K562 (cell line): ENCODE data around the gene FBXO9. TPM values are rescaled to one million over a fixed set of nuclear protein-coding genes. Genes with fewer than 3 reads are reported as not detected.

Source experiments
- CBX3 ChIP-seq, 2 experiments: IDR thresholded peaks; 1 replicate in 1 of 2; 2 replicates in 1 of 2; pipeline ENCODE4 v1.6.1; 2012; ENCODE audit warnings: inconsistent platforms in 2 of 2, low read length in 2 of 2, borderline replicate concordance in 1 of 2, control low read depth in 1 of 2
- CTCFL ChIP-seq: IDR thresholded peaks from 2 replicates; pipeline ENCODE4 v1.6.1; 2011; ENCODE audit warnings: borderline replicate concordance, low read depth, mild to moderate bottlenecking, moderate library complexity, low read length; ENCODE audit not compliant: insufficient read depth, poor library complexity, severe bottlenecking
- E2F3 ChIP-seq: fragments of 250-450 bp; sonication (Bioruptor Pico); IDR thresholded peaks from 2 replicates; pipeline ENCODE4 v1.4.0; 2020; ENCODE audit warnings: mild to moderate bottlenecking
- E4F1 ChIP-seq: fragments of 250-450 bp; sonication (Bioruptor Pico); IDR thresholded peaks from 2 replicates; pipeline ENCODE4 v1.5.0; 2021; ENCODE audit warnings: mild to moderate bottlenecking, borderline replicate concordance
- GATA2 ChIP-seq: sonication (generic); formaldehyde crosslinking; IDR thresholded peaks from 2 replicates; pipeline ENCODE4 v1.4.0; 2020; ENCODE audit warnings: mild to moderate bottlenecking, missing genetic modification reagents
- HDAC8 ChIP-seq: fragments of 450-650 bp; IDR thresholded peaks from 2 replicates; pipeline ENCODE4 v1.6.1; 2016; ENCODE audit warnings: mild to moderate bottlenecking, missing genetic modification characterization, moderate library complexity, missing compliant biosample characterization
- HEY1 ChIP-seq: fragments of 250-450 bp; sonication (Bioruptor Pico); IDR thresholded peaks from 2 replicates; pipeline ENCODE4 v1.5.0; 2020; ENCODE audit warnings: mild to moderate bottlenecking, moderate library complexity, borderline replicate concordance
- HMG20A ChIP-seq: fragments of 450-650 bp; formaldehyde crosslinking; conservative IDR thresholded peaks from 2 replicates; pipeline ENCODE4 v1.4.0; 2020; ENCODE audit warnings: mild to moderate bottlenecking, mixed read lengths
- NUFIP1 ChIP-seq: fragments of 450-650 bp; IDR thresholded peaks from 2 replicates; pipeline ENCODE4 v1.6.1; 2018; ENCODE audit not compliant: partially characterized antibody
- POLR2B ChIP-seq: fragments of 450-650 bp; IDR thresholded peaks from 2 replicates; pipeline ENCODE4 v1.6.1; 2018; ENCODE audit warnings: low read depth; ENCODE audit not compliant: partially characterized antibody
- POLR2G ChIP-seq: fragments of 200-400 bp; formaldehyde crosslinking; IDR thresholded peaks from 2 replicates; pipeline ENCODE4 v1.6.1; 2017; ENCODE audit warnings: low read depth, mild to moderate bottlenecking, antibody characterized with exemption, low read length, moderate library complexity
- RCOR1 ChIP-seq, 2 experiments: IDR thresholded peaks; 2 replicates each; pipeline ENCODE4 v1.6.1; 2012; ENCODE audit warnings: low read depth in 2 of 2, low read length in 2 of 2, borderline replicate concordance in 1 of 2, improper control_type of control experiment in 1 of 2
- RHOXF2B ChIP-seq: fragments of 250-450 bp; sonication (Bioruptor Pico); conservative IDR thresholded peaks from 2 replicates; pipeline ENCODE4 v1.5.1; 2021
- SP1 ChIP-seq: sonication (generic); formaldehyde crosslinking; IDR thresholded peaks from 2 replicates; pipeline ENCODE4 v1.8.1; 2022; ENCODE audit warnings: mild to moderate bottlenecking, missing genetic modification reagents
- TRIM24 ChIP-seq, 2 experiments: fragments of 450-650 bp; IDR thresholded peaks; 2 replicates each; pipeline ENCODE4 v1.6.1; 2016
- ZFP36 ChIP-seq: fragments of 150-350 bp; IDR thresholded peaks from 2 replicates; pipeline ENCODE4 v1.6.1; 2018; ENCODE audit warnings: low read length, low read depth; ENCODE audit not compliant: partially characterized antibody
- ZNF445 ChIP-seq: fragments of 250-450 bp; sonication (Bioruptor Pico); IDR thresholded peaks from 2 replicates; pipeline ENCODE4 v1.4.0; 2020; ENCODE audit warnings: low read depth, mild to moderate bottlenecking, moderate library complexity
- ZNF696 ChIP-seq: fragments of 250-450 bp; sonication (Bioruptor Pico); conservative IDR thresholded peaks from 2 replicates; pipeline ENCODE4 v1.4.0; 2020; ENCODE audit warnings: mild to moderate bottlenecking, moderate library complexity
- ZNF740 ChIP-seq, 3 experiments: fragments of 200-800 bp in 1 of 3; sonication (Bioruptor generic) in 1 of 3; sonication (generic) in 1 of 3; formaldehyde crosslinking in 1 of 3; IDR thresholded peaks; 2 replicates each; pipeline versions ENCODE4 v1.6.1 to v1.8.0; 2016 to 2022; ENCODE audit warnings: mild to moderate bottlenecking in 2 of 3, missing compliant biosample characterization in 2 of 3, missing genetic modification characterization in 2 of 3, missing genetic modification reagents in 1 of 3
- ZNF79 ChIP-seq: fragments of 250-450 bp; sonication (Bioruptor Pico); IDR thresholded peaks from 2 replicates; pipeline ENCODE4 v1.4.0; 2020; ENCODE audit warnings: low read depth, mild to moderate bottlenecking, moderate library complexity
- polyA plus RNA-seq, 8 experiments: library from polyadenylated mRNA; depleted of rRNA in 4 of 8; stranded (reverse) in 5 of 8; unstranded in 3 of 8; fragments of >200 nt; fragmentation: Nextera tagmentation in 2 of 8; fragmentation: Illumina TruSeq in 1 of 8; extraction: Ambion mirVana in 2 of 8; extraction: Trizol in 1 of 8; gene quantifications; 2 replicates each; pipeline versions ENCODE4 v1.2.1 to v1.2.3, GENCODE V29; 2011 to 2014; ENCODE audit warnings: inconsistent platforms in 1 of 8, missing spikeins in 1 of 8
- total RNA-seq, 7 experiments: library from RNA; depleted of rRNA in 6 of 7; stranded (reverse); fragments of >200 nt in 6 of 7; fragmentation: Illumina TruSeq in 2 of 7; extraction: Trizol in 2 of 7; gene quantifications; 2 replicates each; pipeline versions ENCODE4 v1.2.1 to v1.2.3, GENCODE V29; 2011 to 2021; ENCODE audit warnings: low replicate concordance in 1 of 7
- TF ChIP-seq, protein P1 (sequence below): sonication (generic); formaldehyde crosslinking; IDR thresholded peaks from 2 replicates; pipeline ENCODE4 v1.8.0; 2022; ENCODE audit warnings: missing genetic modification reagents, mild to moderate bottlenecking, borderline replicate concordance

Gene FBXO9
- total and polyA plus RNA-seq, 9 of the 15 experiments (the other 6 are each of a cell fraction or from before 2014, with no cell fraction given) = 10.1 to 85.3 (median 51.4) TPM

GRCh38 chr6:53065266-53066076, at the start of gene FBXO9 (continued):
- peak; percentile 51 for TF ChIP-seq POLR2B
- no peak for TF ChIP-seq CTCFL
- no peak for TF ChIP-seq ZNF696 (CRISPR knock-in tag)
- TF ChIP-seq ZNF445 (CRISPR knock-in tag) = no peak
- TF ChIP-seq NUFIP1 = no peak
- no peak for TF ChIP-seq CBX3 (IDR thresholded peaks at IDR 0.05; ENCODE audit: borderline replicate concordance in 1 of 2, low read length in 2 of 2)
- TF ChIP-seq ZNF740 (CRISPR knock-in tag; IDR thresholded peaks at IDR 0.05) = no peak
- TF ChIP-seq ZNF740 (tag; IDR thresholded peaks at IDR 0.05) = no peak
- no peak for TF ChIP-seq ZNF79 (CRISPR knock-in tag)
- TF ChIP-seq ZFP36 = no peak
- TF ChIP-seq TRIM24 (IDR thresholded peaks at IDR 0.05) = no peak
- TF ChIP-seq E4F1 (CRISPR knock-in tag) = no peak
- TF ChIP-seq GATA2 = no peak
- TF ChIP-seq SP1 (CRISPR knock-in tag) = no peak
- TF ChIP-seq E2F3 (CRISPR knock-in tag) = no peak
- TF ChIP-seq POLR2G = peak; percentile 86
- TF ChIP-seq HEY1 (CRISPR knock-in tag) = no peak
- TF ChIP-seq RCOR1 (IDR thresholded peaks at IDR 0.05; ENCODE audit: borderline replicate concordance in 1 of 2, low read depth in 2 of 2, low read length in 2 of 2) = peak in 1 of 2 experiments; percentile 62; a peak in 2 of 4 replicates
- TF ChIP-seq HDAC8 = no peak
- no peak for TF ChIP-seq HMG20A (CRISPR knock-in tag)
- TF ChIP-seq, protein P1, sequence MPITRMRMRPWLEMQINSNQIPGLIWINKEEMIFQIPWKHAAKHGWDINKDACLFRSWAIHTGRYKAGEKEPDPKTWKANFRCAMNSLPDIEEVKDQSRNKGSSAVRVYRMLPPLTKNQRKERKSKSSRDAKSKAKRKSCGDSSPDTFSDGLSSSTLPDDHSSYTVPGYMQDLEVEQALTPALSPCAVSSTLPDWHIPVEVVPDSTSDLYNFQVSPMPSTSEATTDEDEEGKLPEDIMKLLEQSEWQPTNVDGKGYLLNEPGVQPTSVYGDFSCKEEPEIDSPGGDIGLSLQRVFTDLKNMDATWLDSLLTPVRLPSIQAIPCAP (CRISPR knock-in tag) = no peak
- TF ChIP-seq RHOXF2B (CRISPR knock-in tag) = no peak
